C4-2B (cell line): ENCODE measurements around the gene GRB14.

Source experiments
- CTCF ChIP-seq: fragments of 450-650 bp; conservative IDR thresholded peaks from 2 replicates; pipeline ENCODE4 v1.5.1; 2017; ENCODE audit warnings: mild to moderate bottlenecking
- ZFX ChIP-seq: fragments of 450-650 bp; IDR thresholded peaks from 2 replicates; pipeline ENCODE4 v1.6.1; 2017

GRCh38 chr2:164511738-164512137 is 109.5 kb downstream of the GRB14 start:
- TF ChIP-seq CTCF = no peak
- TF ChIP-seq ZFX = no peak
